ENCODE measurements around the gene HEXD. TPM values are rescaled to one million over a fixed set of nuclear protein-coding genes. Genes with fewer than 3 reads are reported as not detected.

Gene HEXD
- total and polyA plus RNA-seq, 4 experiments from 2014 or later: 12.6 to 113 (median 60.2) TPM

- CTCF ChIA-PET (ENCODE audit: partially characterized antibody): no interaction called here
- H3K27ac Mint-ChIP-seq: peak overlapping the region in 1 of 7 donors; percentile 67
- intact Hi-C loops (cut with micrococcal nuclease): no loop called here
- no peak overlapping the region for H3K4me3 Mint-ChIP-seq
- Histone ChIP-seq H3K27me3 (ENCODE audit: insufficient read depth, low read length) (no peaks in the 10 kb centered on the region), H3K27ac (ENCODE audit: low read depth, low read length) (no peak overlapping the region), H3K9me3 (ENCODE audit: control insufficient read depth in 1 of 2, low read length in 2 of 2) (no peaks in the 10 kb centered on the region), H3K4me1 (ENCODE audit: insufficient read depth, low read length) (peaks cover 14% of the 10 kb centered on the region), H3K4me3 (ENCODE audit: low read length in 2 of 2) (no peak overlapping the region), H3K36me3 (ENCODE audit: insufficient read depth, low read length) (peaks cover 4% of the 10 kb centered on the region)
- H3K4me1 Mint-ChIP-seq: peaks cover 5 to 21% (median 14%) of the 10 kb centered on the region in 4 donors
- H3K36me3 Mint-ChIP-seq: peaks cover 9 to 23% of the 10 kb centered on the region in 2 donors
- H3K27me3 Mint-ChIP-seq: no peaks in the 10 kb centered on the region
- DNase-seq: no peak
- POLR2A ChIA-PET (ENCODE audit: partially characterized antibody): interaction anchor here (1.4 kb wide), 1 partner anchor 18 kb away, joined by 3 read pairs; no protein-coding TSS in a partner anchor
- no peaks in the 10 kb centered on the region for H3K9me3 Mint-ChIP-seq
Observed at GRCh38 chr17:82399601-82400101, 18.5 kb upstream of the HEXD start.

- Mint-ChIP-seq H3K4me3 (no peak overlapping the region), H3K4me1 (peaks cover 5 to 21% (median 14%) of the 10 kb centered on the region in 4 donors), H3K27me3 (no peaks in the 10 kb centered on the region), H3K36me3 (peaks cover 11 to 21% of the 10 kb centered on the region in 2 donors), H3K27ac (no peak overlapping the region), H3K9me3 (no peaks in the 10 kb centered on the region)
- intact Hi-C loops (cut with micrococcal nuclease): no loop called here
- H3K9me3 ChIP-seq (ENCODE audit: control insufficient read depth in 1 of 2, low read length in 2 of 2): no peaks in the 10 kb centered on the region
- no peak overlapping the region for H3K27ac ChIP-seq (ENCODE audit: low read depth, low read length)
- H3K27me3 ChIP-seq (ENCODE audit: insufficient read depth, low read length): no peaks in the 10 kb centered on the region
- DNase-seq: no peak
- peaks cover 14% of the 10 kb centered on the region for H3K4me1 ChIP-seq (ENCODE audit: insufficient read depth, low read length)
- CTCF ChIA-PET (ENCODE audit: partially characterized antibody): no interaction called here
- POLR2A ChIA-PET (ENCODE audit: partially characterized antibody): interaction anchor here (1.4 kb wide), 1 partner anchor 17 kb away, joined by 3 read pairs; no protein-coding TSS in a partner anchor
- H3K36me3 ChIP-seq (ENCODE audit: insufficient read depth, low read length): peaks cover 4% of the 10 kb centered on the region
- H3K4me3 ChIP-seq (ENCODE audit: low read length in 2 of 2): no peak overlapping the region
Observed at GRCh38 chr17:82400206-82400605, 17.9 kb upstream of the HEXD start.

- Histone ChIP-seq H3K4me3 (ENCODE audit: low read length in 2 of 2) (no peak overlapping the region), H3K27ac (ENCODE audit: low read depth, low read length) (no peak overlapping the region), H3K27me3 (ENCODE audit: insufficient read depth, low read length) (no peaks in the 10 kb centered on the region), H3K4me1 (ENCODE audit: insufficient read depth, low read length) (peaks cover 14% of the 10 kb centered on the region), H3K9me3 (ENCODE audit: control insufficient read depth in 1 of 2, low read length in 2 of 2) (no peaks in the 10 kb centered on the region), H3K36me3 (ENCODE audit: insufficient read depth, low read length) (peaks cover 4% of the 10 kb centered on the region)
- no peaks in the 10 kb centered on the region for H3K9me3 Mint-ChIP-seq
- peaks cover 5 to 21% (median 14%) of the 10 kb centered on the region in 4 donors for H3K4me1 Mint-ChIP-seq
- POLR2A ChIA-PET (ENCODE audit: partially characterized antibody): interaction anchor here (1.4 kb wide), 1 partner anchor 16 kb away, joined by 3 read pairs; no protein-coding TSS in a partner anchor
- CTCF ChIA-PET (ENCODE audit: partially characterized antibody): no interaction called here
- peak; percentile 33 to 66 (median 47) for DNase-seq
- peak overlapping the region; percentile 62 to 96 (median 90) for H3K4me3 Mint-ChIP-seq
- intact Hi-C loops (cut with micrococcal nuclease): no loop called here
- no peaks in the 10 kb centered on the region for H3K27me3 Mint-ChIP-seq
- H3K36me3 Mint-ChIP-seq: peaks cover 13 to 20% of the 10 kb centered on the region in 2 donors
- H3K27ac Mint-ChIP-seq: peak overlapping the region; percentile 46 to 94 (median 81)
Observed at GRCh38 chr17:82400830-82401229, 17.3 kb upstream of the HEXD start.

GRCh38 chr17:82402865-82403264 lies 15.3 kb upstream of the HEXD start:
- CTCF ChIA-PET (ENCODE audit: partially characterized antibody): no interaction called here

GRCh38 chr17:82403662-82404660 lies 14.2 kb upstream of the HEXD start:
- peaks cover 17 to 31% of the 10 kb centered on the region in 2 donors for H3K36me3 Mint-ChIP-seq
- peaks cover 5 to 21% (median 12%) of the 10 kb centered on the region in 4 donors for H3K4me1 Mint-ChIP-seq
- DNase-seq: no peak
- ChIA-PET CTCF (ENCODE audit: partially characterized antibody) (no interaction called here), POLR2A (ENCODE audit: partially characterized antibody) (no interaction called here)
- peaks cover 4% of the 10 kb centered on the region for H3K36me3 ChIP-seq (ENCODE audit: insufficient read depth, low read length)
- no peak overlapping the region for H3K4me3 ChIP-seq (ENCODE audit: low read length in 2 of 2)
- no peaks in the 10 kb centered on the region for H3K9me3 ChIP-seq (ENCODE audit: control insufficient read depth in 1 of 2, low read length in 2 of 2)
- no peak overlapping the region for H3K4me3 Mint-ChIP-seq
- intact Hi-C loops (cut with micrococcal nuclease): no loop called here
- H3K9me3 Mint-ChIP-seq: no peaks in the 10 kb centered on the region
- H3K4me1 ChIP-seq (ENCODE audit: insufficient read depth, low read length): peaks cover 14% of the 10 kb centered on the region
- H3K27me3 ChIP-seq (ENCODE audit: insufficient read depth, low read length): no peaks in the 10 kb centered on the region
- no peak overlapping the region for H3K27ac ChIP-seq (ENCODE audit: low read depth, low read length)
- H3K27ac Mint-ChIP-seq: no peak overlapping the region
- no peaks in the 10 kb centered on the region for H3K27me3 Mint-ChIP-seq

More at GRCh38 chr17:82402865-82403264, 15.3 kb upstream of the HEXD start:
- peaks cover 16 to 25% of the 10 kb centered on the region in 2 donors for H3K36me3 Mint-ChIP-seq
- H3K4me1 ChIP-seq (ENCODE audit: insufficient read depth, low read length): peaks cover 14% of the 10 kb centered on the region
- no peaks in the 10 kb centered on the region for H3K9me3 ChIP-seq (ENCODE audit: control insufficient read depth in 1 of 2, low read length in 2 of 2)
- H3K4me3 ChIP-seq (ENCODE audit: low read length in 2 of 2): no peak overlapping the region
- H3K4me3 Mint-ChIP-seq: no peak overlapping the region
- H3K9me3 Mint-ChIP-seq: no peaks in the 10 kb centered on the region
- no peaks in the 10 kb centered on the region for H3K27me3 Mint-ChIP-seq
- peaks cover 5 to 21% (median 11%) of the 10 kb centered on the region in 4 donors for H3K4me1 Mint-ChIP-seq
- DNase-seq: no peak
- POLR2A ChIA-PET (ENCODE audit: partially characterized antibody): no interaction called here
- H3K27ac ChIP-seq (ENCODE audit: low read depth, low read length): no peak overlapping the region
- no peaks in the 10 kb centered on the region for H3K27me3 ChIP-seq (ENCODE audit: insufficient read depth, low read length)
- peak overlapping the region in 1 of 7 donors; percentile 70 for H3K27ac Mint-ChIP-seq
- intact Hi-C loops (cut with micrococcal nuclease): no loop called here
- H3K36me3 ChIP-seq (ENCODE audit: insufficient read depth, low read length): peaks cover 4% of the 10 kb centered on the region

GRCh38 chr17:82405051-82405450 lies 13.1 kb upstream of the HEXD start:
- ChIA-PET CTCF (ENCODE audit: partially characterized antibody) (no interaction called here), POLR2A (ENCODE audit: partially characterized antibody) (no interaction called here)
- DNase-seq: no peak
- Histone ChIP-seq H3K9me3 (ENCODE audit: control insufficient read depth in 1 of 2, low read length in 2 of 2) (no peaks in the 10 kb centered on the region), H3K36me3 (ENCODE audit: insufficient read depth, low read length) (peaks cover 4% of the 10 kb centered on the region), H3K4me3 (ENCODE audit: low read length in 2 of 2) (no peak overlapping the region), H3K27ac (ENCODE audit: low read depth, low read length) (no peak overlapping the region), H3K27me3 (ENCODE audit: insufficient read depth, low read length) (no peaks in the 10 kb centered on the region), H3K4me1 (ENCODE audit: insufficient read depth, low read length) (peaks cover 14% of the 10 kb centered on the region)
- Mint-ChIP-seq H3K4me1 (peaks cover 5 to 19% (median 12%) of the 10 kb centered on the region in 4 donors), H3K27me3 (no peaks in the 10 kb centered on the region), H3K36me3 (peaks cover 21 to 36% of the 10 kb centered on the region in 2 donors), H3K4me3 (no peak overlapping the region), H3K27ac (no peak overlapping the region), H3K9me3 (no peaks in the 10 kb centered on the region)
- intact Hi-C loops (cut with micrococcal nuclease): no loop called here

GRCh38 chr17:82406131-82406671 lies 11.9 kb upstream of the HEXD start:
- Mint-ChIP-seq H3K4me3 (no peak overlapping the region), H3K9me3 (no peaks in the 10 kb centered on the region), H3K4me1 (peaks cover 2 to 8% (median 4%) of the 10 kb centered on the region in 4 donors), H3K27ac (no peak overlapping the region), H3K27me3 (no peaks in the 10 kb centered on the region), H3K36me3 (peaks cover 21 to 32% of the 10 kb centered on the region in 2 donors)
- H3K27ac ChIP-seq (ENCODE audit: low read depth, low read length): no peak overlapping the region
- no peak for DNase-seq
- no peaks in the 10 kb centered on the region for H3K27me3 ChIP-seq (ENCODE audit: insufficient read depth, low read length)
- intact Hi-C loops (cut with micrococcal nuclease): no loop called here
- H3K4me3 ChIP-seq (ENCODE audit: low read length in 2 of 2): no peak overlapping the region
- POLR2A ChIA-PET (ENCODE audit: partially characterized antibody): no interaction called here
- peaks cover 8% of the 10 kb centered on the region for H3K4me1 ChIP-seq (ENCODE audit: insufficient read depth, low read length)
- peaks cover 4% of the 10 kb centered on the region for H3K36me3 ChIP-seq (ENCODE audit: insufficient read depth, low read length)
- no peaks in the 10 kb centered on the region for H3K9me3 ChIP-seq (ENCODE audit: control insufficient read depth in 1 of 2, low read length in 2 of 2)
- CTCF ChIA-PET (ENCODE audit: partially characterized antibody): no interaction called here

Measured in CD4-positive, alpha-beta memory T cell (primary cell).